Measurements from ENCODE around the gene ALG13.

DNA sequence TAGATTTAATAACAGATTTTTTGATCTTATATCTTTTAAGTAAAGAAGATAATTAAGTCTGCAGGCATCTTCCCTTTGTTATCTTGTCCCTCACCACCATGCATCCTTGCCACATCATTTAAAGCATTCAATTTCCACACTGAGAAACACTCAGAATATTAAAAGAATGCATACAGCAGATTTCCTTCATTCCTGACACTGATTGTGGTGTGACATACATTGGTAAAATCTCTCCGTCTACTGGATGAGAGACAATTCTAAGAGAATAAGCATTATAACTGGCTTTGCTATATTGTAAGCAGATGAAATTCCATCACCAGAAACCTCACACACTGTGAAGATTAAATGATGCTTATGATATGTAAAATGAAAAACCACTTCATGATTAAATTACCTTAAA lies 97.6 kb downstream of the ALG13 start:
- TF ChIP-seq, protein P1, sequence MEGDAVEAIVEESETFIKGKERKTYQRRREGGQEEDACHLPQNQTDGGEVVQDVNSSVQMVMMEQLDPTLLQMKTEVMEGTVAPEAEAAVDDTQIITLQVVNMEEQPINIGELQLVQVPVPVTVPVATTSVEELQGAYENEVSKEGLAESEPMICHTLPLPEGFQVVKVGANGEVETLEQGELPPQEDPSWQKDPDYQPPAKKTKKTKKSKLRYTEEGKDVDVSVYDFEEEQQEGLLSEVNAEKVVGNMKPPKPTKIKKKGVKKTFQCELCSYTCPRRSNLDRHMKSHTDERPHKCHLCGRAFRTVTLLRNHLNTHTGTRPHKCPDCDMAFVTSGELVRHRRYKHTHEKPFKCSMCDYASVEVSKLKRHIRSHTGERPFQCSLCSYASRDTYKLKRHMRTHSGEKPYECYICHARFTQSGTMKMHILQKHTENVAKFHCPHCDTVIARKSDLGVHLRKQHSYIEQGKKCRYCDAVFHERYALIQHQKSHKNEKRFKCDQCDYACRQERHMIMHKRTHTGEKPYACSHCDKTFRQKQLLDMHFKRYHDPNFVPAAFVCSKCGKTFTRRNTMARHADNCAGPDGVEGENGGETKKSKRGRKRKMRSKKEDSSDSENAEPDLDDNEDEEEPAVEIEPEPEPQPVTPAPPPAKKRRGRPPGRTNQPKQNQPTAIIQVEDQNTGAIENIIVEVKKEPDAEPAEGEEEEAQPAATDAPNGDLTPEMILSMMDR (conservative IDR thresholded peaks at IDR 0.05; ENCODE audit: low read length): no peak
- TF ChIP-seq EZH2phosphoT487 (IDR thresholded peaks at IDR 0.05; ENCODE audit: borderline replicate concordance, low read depth, low read length): no peak
